HG02852 (cell line): ENCODE data around the gene SEMA5A.
"Not testable (repeated sequence)": the region's sequence is repeated elsewhere in the genome, so short reads cannot be mapped to it uniquely, and the experiment has no call there.

Experiments
- ATAC-seq: cut with Tn5 transposase; IDR thresholded peaks from one replicate; pipeline ENCODE4 v1.9.1; 2021; ENCODE audit warnings: mild to moderate bottlenecking, moderate library complexity; ENCODE audit not compliant: unreplicated experiment

SEMA5A gene

GRCh38 chr5:9401786-9402472 is 143.9 kb downstream of the SEMA5A start:
- no peak for ATAC-seq

GRCh38 chr5:9399783-9400182 is 146.1 kb downstream of the SEMA5A start:
- not testable (repeated sequence) for ATAC-seq

- ATAC-seq: no peak
Measured at GRCh38 chr5:9399094-9399493, 146.8 kb downstream of the SEMA5A start.

- ATAC-seq: no peak
Measured at GRCh38 chr5:9398227-9398626, 147.6 kb downstream of the SEMA5A start.

GRCh38 chr5:9396285-9396770 is 149.5 kb downstream of the SEMA5A start:
- ATAC-seq: no peak

- ATAC-seq: no peak
Measured at GRCh38 chr5:9395706-9396105, 150.2 kb downstream of the SEMA5A start.

GRCh38 chr5:9394221-9394620 is 151.7 kb downstream of the SEMA5A start:
- ATAC-seq: no peak

GRCh38 chr5:9392625-9393024 is 153.2 kb downstream of the SEMA5A start:
- ATAC-seq: no peak

- no peak for ATAC-seq
Measured at GRCh38 chr5:9391080-9391479, 154.8 kb downstream of the SEMA5A start.

GRCh38 chr5:9390113-9390512 is 155.8 kb downstream of the SEMA5A start:
- ATAC-seq: no peak

GRCh38 chr5:9388941-9389674 is 156.8 kb downstream of the SEMA5A start:
- no peak for ATAC-seq

- ATAC-seq: no peak
Measured at GRCh38 chr5:9387879-9388278, 158.0 kb downstream of the SEMA5A start.

GRCh38 chr5:9386945-9387344 is 158.9 kb downstream of the SEMA5A start:
- ATAC-seq: no peak

GRCh38 chr5:9382522-9382921 is 163.4 kb downstream of the SEMA5A start:
- ATAC-seq: no peak

- peak; percentile 93 for ATAC-seq
Measured at GRCh38 chr5:9381464-9381863, 164.4 kb downstream of the SEMA5A start.

GRCh38 chr5:9380109-9380508 is 165.8 kb downstream of the SEMA5A start:
- ATAC-seq: no peak

GRCh38 chr5:9376363-9377117 is 169.3 kb downstream of the SEMA5A start:
- ATAC-seq: no peak

- no peak for ATAC-seq
Measured at GRCh38 chr5:9375756-9376155, 170.1 kb downstream of the SEMA5A start.

GRCh38 chr5:9374025-9374424 is 171.8 kb downstream of the SEMA5A start:
- no peak for ATAC-seq

- ATAC-seq: no peak
Measured at GRCh38 chr5:9373571-9373970, 172.3 kb downstream of the SEMA5A start.

- ATAC-seq: no peak
Measured at GRCh38 chr5:9370256-9370655, 175.6 kb downstream of the SEMA5A start.

GRCh38 chr5:9365512-9365911 is 180.4 kb downstream of the SEMA5A start:
- ATAC-seq: no peak
